ENCODE data around the gene FAM120A. TPM values are rescaled to one million over a fixed set of nuclear protein-coding genes. Genes with fewer than 3 reads are reported as not detected.
A peak's percentile ranks its signal among the peaks of the same experiment; 100 is the strongest.

Gene FAM120A
- polyA plus RNA-seq, 1 donor from 2014 or later: 8.9 TPM

- TF ChIP-seq SMC3 (conservative IDR thresholded peaks at IDR 0.05; ENCODE audit: poor library complexity) (no peak), RAD21 (conservative IDR thresholded peaks at IDR 0.05) (no peak), TAF1 (IDR thresholded peaks at IDR 0.05; ENCODE audit: low read depth) (no peak), MXI1 (conservative IDR thresholded peaks at IDR 0.05; ENCODE audit: poor library complexity, severe bottlenecking) (no peak), EP300 (conservative IDR thresholded peaks at IDR 0.05; ENCODE audit: poor library complexity, severe bottlenecking) (no peak), POLR2AphosphoS5 (IDR thresholded peaks at IDR 0.05) (no peak), EZH2 (IDR thresholded peaks at IDR 0.05; ENCODE audit: borderline replicate concordance, insufficient read depth, low read length, poor library complexity, severe bottlenecking) (no peak)
- TF ChIP-seq, protein P1, sequence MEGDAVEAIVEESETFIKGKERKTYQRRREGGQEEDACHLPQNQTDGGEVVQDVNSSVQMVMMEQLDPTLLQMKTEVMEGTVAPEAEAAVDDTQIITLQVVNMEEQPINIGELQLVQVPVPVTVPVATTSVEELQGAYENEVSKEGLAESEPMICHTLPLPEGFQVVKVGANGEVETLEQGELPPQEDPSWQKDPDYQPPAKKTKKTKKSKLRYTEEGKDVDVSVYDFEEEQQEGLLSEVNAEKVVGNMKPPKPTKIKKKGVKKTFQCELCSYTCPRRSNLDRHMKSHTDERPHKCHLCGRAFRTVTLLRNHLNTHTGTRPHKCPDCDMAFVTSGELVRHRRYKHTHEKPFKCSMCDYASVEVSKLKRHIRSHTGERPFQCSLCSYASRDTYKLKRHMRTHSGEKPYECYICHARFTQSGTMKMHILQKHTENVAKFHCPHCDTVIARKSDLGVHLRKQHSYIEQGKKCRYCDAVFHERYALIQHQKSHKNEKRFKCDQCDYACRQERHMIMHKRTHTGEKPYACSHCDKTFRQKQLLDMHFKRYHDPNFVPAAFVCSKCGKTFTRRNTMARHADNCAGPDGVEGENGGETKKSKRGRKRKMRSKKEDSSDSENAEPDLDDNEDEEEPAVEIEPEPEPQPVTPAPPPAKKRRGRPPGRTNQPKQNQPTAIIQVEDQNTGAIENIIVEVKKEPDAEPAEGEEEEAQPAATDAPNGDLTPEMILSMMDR (IDR thresholded peaks at IDR 0.05; ENCODE audit: poor library complexity, severe bottlenecking): no peak
- TF ChIP-seq, protein P2, sequence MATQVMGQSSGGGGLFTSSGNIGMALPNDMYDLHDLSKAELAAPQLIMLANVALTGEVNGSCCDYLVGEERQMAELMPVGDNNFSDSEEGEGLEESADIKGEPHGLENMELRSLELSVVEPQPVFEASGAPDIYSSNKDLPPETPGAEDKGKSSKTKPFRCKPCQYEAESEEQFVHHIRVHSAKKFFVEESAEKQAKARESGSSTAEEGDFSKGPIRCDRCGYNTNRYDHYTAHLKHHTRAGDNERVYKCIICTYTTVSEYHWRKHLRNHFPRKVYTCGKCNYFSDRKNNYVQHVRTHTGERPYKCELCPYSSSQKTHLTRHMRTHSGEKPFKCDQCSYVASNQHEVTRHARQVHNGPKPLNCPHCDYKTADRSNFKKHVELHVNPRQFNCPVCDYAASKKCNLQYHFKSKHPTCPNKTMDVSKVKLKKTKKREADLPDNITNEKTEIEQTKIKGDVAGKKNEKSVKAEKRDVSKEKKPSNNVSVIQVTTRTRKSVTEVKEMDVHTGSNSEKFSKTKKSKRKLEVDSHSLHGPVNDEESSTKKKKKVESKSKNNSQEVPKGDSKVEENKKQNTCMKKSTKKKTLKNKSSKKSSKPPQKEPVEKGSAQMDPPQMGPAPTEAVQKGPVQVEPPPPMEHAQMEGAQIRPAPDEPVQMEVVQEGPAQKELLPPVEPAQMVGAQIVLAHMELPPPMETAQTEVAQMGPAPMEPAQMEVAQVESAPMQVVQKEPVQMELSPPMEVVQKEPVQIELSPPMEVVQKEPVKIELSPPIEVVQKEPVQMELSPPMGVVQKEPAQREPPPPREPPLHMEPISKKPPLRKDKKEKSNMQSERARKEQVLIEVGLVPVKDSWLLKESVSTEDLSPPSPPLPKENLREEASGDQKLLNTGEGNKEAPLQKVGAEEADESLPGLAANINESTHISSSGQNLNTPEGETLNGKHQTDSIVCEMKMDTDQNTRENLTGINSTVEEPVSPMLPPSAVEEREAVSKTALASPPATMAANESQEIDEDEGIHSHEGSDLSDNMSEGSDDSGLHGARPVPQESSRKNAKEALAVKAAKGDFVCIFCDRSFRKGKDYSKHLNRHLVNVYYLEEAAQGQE (IDR thresholded peaks at IDR 0.05; ENCODE audit: borderline replicate concordance): no peak
- Histone ChIP-seq H3K27ac (ENCODE audit: low read length) (peak overlapping the region; percentile 93), H2AFZ (ENCODE audit: low read depth, low read length) (peak overlapping the region; percentile 91)
These were observed 115.9 kb downstream of the FAM120A start for GRCh38 chr9:93567271-93567959.

DNA sequence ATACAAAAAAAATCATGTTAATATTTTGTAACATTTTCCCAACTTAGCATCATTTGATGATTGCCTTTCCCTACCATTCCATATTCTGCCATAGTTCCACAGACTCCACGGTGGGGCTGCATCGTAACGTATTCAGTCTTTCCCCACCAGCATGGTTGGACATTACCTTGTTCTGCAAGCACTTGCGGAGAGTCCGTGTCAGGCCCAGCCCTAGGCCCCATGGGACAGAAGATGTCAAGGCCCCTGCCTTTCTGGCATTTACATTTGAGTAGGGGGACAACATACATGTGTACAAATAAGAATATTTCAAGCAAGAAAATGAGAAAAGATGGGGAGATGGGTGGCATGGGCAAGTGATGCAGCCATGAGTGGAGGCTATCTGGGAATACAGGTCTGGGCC is 116.7 kb downstream of the FAM120A start:
- Histone ChIP-seq H4K20me1 (ENCODE audit: insufficient read depth) (no peaks in the 10 kb centered on the region), H2AFZ (ENCODE audit: low read depth, low read length) (no peak overlapping the region), H3K36me3 (ENCODE audit: insufficient read depth, low read length) (no peaks in the 10 kb centered on the region), H3F3A (ENCODE audit: insufficient read depth, low read length, poor library complexity, severe bottlenecking) (no peaks in the 10 kb centered on the region), H3K4me3 (ENCODE audit: low read length) (no peak overlapping the region), H3K4me2 (ENCODE audit: low read length) (no peak overlapping the region), H3K27ac (ENCODE audit: low read length) (no peak overlapping the region), H3K9me2 (ENCODE audit: insufficient read depth, low read length) (no peaks in the 10 kb centered on the region), H3K79me2 (replicated peaks; ENCODE audit: insufficient read depth, low read length) (no peaks in the 10 kb centered on the region), H3K9me3 (ENCODE audit: low read length) (no peaks in the 10 kb centered on the region), H3K27me3 (ENCODE audit: insufficient read depth, low read depth, low read length) (no peaks in the 10 kb centered on the region), H3K9ac (ENCODE audit: low read length) (no peak overlapping the region)
- TF ChIP-seq RAD21 (conservative IDR thresholded peaks at IDR 0.05) (no peak), EP300 (conservative IDR thresholded peaks at IDR 0.05; ENCODE audit: poor library complexity, severe bottlenecking) (no peak), POLR2AphosphoS5 (IDR thresholded peaks at IDR 0.05) (no peak), SMC3 (conservative IDR thresholded peaks at IDR 0.05; ENCODE audit: poor library complexity) (no peak), TAF1 (IDR thresholded peaks at IDR 0.05; ENCODE audit: low read depth) (no peak), MXI1 (conservative IDR thresholded peaks at IDR 0.05; ENCODE audit: poor library complexity, severe bottlenecking) (no peak), EZH2 (IDR thresholded peaks at IDR 0.05; ENCODE audit: borderline replicate concordance, insufficient read depth, low read length, poor library complexity, severe bottlenecking) (no peak)
- TF ChIP-seq, protein P1 (IDR thresholded peaks at IDR 0.05; ENCODE audit: poor library complexity, severe bottlenecking): no peak
- TF ChIP-seq, protein P2 (IDR thresholded peaks at IDR 0.05; ENCODE audit: borderline replicate concordance): no peak

More at GRCh38 chr9:93567271-93567959, 115.9 kb downstream of the FAM120A start:
- Histone ChIP-seq H3K79me2 (replicated peaks; ENCODE audit: insufficient read depth, low read length) (no peaks in the 10 kb centered on the region), H4K20me1 (ENCODE audit: insufficient read depth) (no peaks in the 10 kb centered on the region), H3F3A (ENCODE audit: insufficient read depth, low read length, poor library complexity, severe bottlenecking) (no peaks in the 10 kb centered on the region), H3K9ac (ENCODE audit: low read length) (peak overlapping the region; percentile 93), H3K27me3 (ENCODE audit: insufficient read depth, low read depth, low read length) (no peaks in the 10 kb centered on the region), H3K4me2 (ENCODE audit: low read length) (peak overlapping the region; percentile 91), H3K9me2 (ENCODE audit: insufficient read depth, low read length) (no peaks in the 10 kb centered on the region), H3K4me3 (ENCODE audit: low read length) (peak overlapping the region; percentile 74), H3K9me3 (ENCODE audit: low read length) (no peaks in the 10 kb centered on the region), H3K36me3 (ENCODE audit: insufficient read depth, low read length) (no peaks in the 10 kb centered on the region)

Data from neural cell (in vitro differentiated cells).